ENCODE results near the gene FH. TPM values are rescaled to one million over a fixed set of nuclear protein-coding genes. Genes with fewer than 3 reads are reported as not detected.

FH gene
- total and polyA plus RNA-seq, 2 donors (not counting 3 experiments of a cell fraction or from before 2014, with no cell fraction given): 41.9 to 96.6 TPM

GRCh38 chr1:241560146-241560848 lies 40.7 kb upstream of the FH start:
- no peak overlapping the region for H3K4me3 ChIP-seq (replicated peaks in 1 of 3; ENCODE audit: insufficient read depth in 1 of 3, low read depth in 1 of 3, low read length in 3 of 3)
- no peak overlapping the region for H3K27ac ChIP-seq (ENCODE audit: insufficient read depth, low read depth, low read length)
- TF ChIP-seq MAX (IDR thresholded peaks at IDR 0.05; ENCODE audit: insufficient read depth, insufficient read length): no peak
- no peaks in the 10 kb centered on the region for H4K20me1 ChIP-seq (replicated peaks; ENCODE audit: control insufficient read depth, extremely low read depth, insufficient read depth, low read length)
- no peaks in the 10 kb centered on the region for H3K36me3 ChIP-seq (ENCODE audit: control insufficient read depth in 2 of 2, extremely low read depth in 1 of 2, insufficient read depth in 2 of 2, low read length in 2 of 2)
- ChIA-PET POLR2A (no interaction called here), CTCF (no interaction called here)
- DNase-seq (ENCODE audit: low read depth, low spot score): no peak
- no TSS peak for BruUV-seq (replicated peaks)
- H3K79me2 ChIP-seq (ENCODE audit: control insufficient read depth, insufficient read depth, low read length): no peaks in the 10 kb centered on the region
- no peak overlapping the region for H3K9ac ChIP-seq (replicated peaks; ENCODE audit: extremely low read depth, insufficient read depth, low read length)
- H3K4me1 ChIP-seq (ENCODE audit: control insufficient read depth, extremely low read depth, insufficient read depth, low read length): no peaks in the 10 kb centered on the region
- no peak overlapping the region for H2AFZ ChIP-seq (ENCODE audit: low read depth, low read length)
- no peaks in the 10 kb centered on the region for H3K9me1 ChIP-seq (replicated peaks; ENCODE audit: control insufficient read depth, extremely low read depth, insufficient read depth, low read length)
- H3K27me3 ChIP-seq (ENCODE audit: control insufficient read depth in 2 of 2, insufficient read depth in 2 of 2, low read length in 2 of 2): no peaks in the 10 kb centered on the region
- no peaks in the 10 kb centered on the region for H3K9me3 ChIP-seq (replicated peaks; ENCODE audit: control insufficient read depth, insufficient read depth, low read length)
- H3K4me2 ChIP-seq (ENCODE audit: insufficient read depth, low read length): no peak overlapping the region
- FAIRE-seq: no peak
- intact Hi-C loops (cut with micrococcal nuclease): no loop called here
- dilution Hi-C loops (cut with MboI; ENCODE audit: extremely low pct_ligation_motif_present, low sequenced_read_pairs): no loop called here

GRCh38 chr1:241557551-241558193 lies 38.1 kb upstream of the FH start:
- CTCF ChIA-PET: no interaction called here

More at GRCh38 chr1:241557551-241558193, 38.1 kb upstream of the FH start:
- Histone ChIP-seq H4K20me1 (replicated peaks; ENCODE audit: control insufficient read depth, extremely low read depth, insufficient read depth, low read length) (no peaks in the 10 kb centered on the region), H3K9me3 (replicated peaks; ENCODE audit: control insufficient read depth, insufficient read depth, low read length) (no peaks in the 10 kb centered on the region), H3K27ac (ENCODE audit: insufficient read depth, low read depth, low read length) (no peak overlapping the region), H3K4me1 (ENCODE audit: control insufficient read depth, extremely low read depth, insufficient read depth, low read length) (no peaks in the 10 kb centered on the region), H3K36me3 (ENCODE audit: control insufficient read depth in 2 of 2, extremely low read depth in 1 of 2, insufficient read depth in 2 of 2, low read length in 2 of 2) (no peaks in the 10 kb centered on the region), H3K79me2 (ENCODE audit: control insufficient read depth, insufficient read depth, low read length) (no peaks in the 10 kb centered on the region), H3K27me3 (ENCODE audit: control insufficient read depth in 2 of 2, insufficient read depth in 2 of 2, low read length in 2 of 2) (no peaks in the 10 kb centered on the region), H3K4me3 (replicated peaks in 1 of 3; ENCODE audit: insufficient read depth in 1 of 3, low read depth in 1 of 3, low read length in 3 of 3) (no peak overlapping the region), H3K4me2 (ENCODE audit: insufficient read depth, low read length) (no peak overlapping the region), H3K9ac (replicated peaks; ENCODE audit: extremely low read depth, insufficient read depth, low read length) (no peak overlapping the region), H2AFZ (ENCODE audit: low read depth, low read length) (no peak overlapping the region), H3K9me1 (replicated peaks; ENCODE audit: control insufficient read depth, extremely low read depth, insufficient read depth, low read length) (no peaks in the 10 kb centered on the region)
- BruUV-seq (replicated peaks): no TSS peak
- DNase-seq (ENCODE audit: low read depth, low spot score): no peak
- POLR2A ChIA-PET: no interaction called here
- FAIRE-seq: no peak
- dilution Hi-C loops (cut with MboI; ENCODE audit: extremely low pct_ligation_motif_present, low sequenced_read_pairs): no loop called here
- no peak for TF ChIP-seq POLR2AphosphoS5 (IDR thresholded peaks at IDR 0.05; ENCODE audit: insufficient read depth, low read depth, low read length)
- TF ChIP-seq JUN (IDR thresholded peaks at IDR 0.05; ENCODE audit: borderline replicate concordance, insufficient read depth, insufficient read length, low read depth): no peak
- no peak for TF ChIP-seq FOS (IDR thresholded peaks at IDR 0.05; ENCODE audit: borderline replicate concordance, insufficient read depth, low read length)
- TF ChIP-seq MAX (IDR thresholded peaks at IDR 0.05; ENCODE audit: insufficient read depth, insufficient read length): no peak
- no peak for TF ChIP-seq GATA2 (IDR thresholded peaks at IDR 0.05; ENCODE audit: insufficient read depth, insufficient read length, low read depth, low read length)
- intact Hi-C loops (cut with micrococcal nuclease): no loop called here
